Colonic mucosa (tissue), 4 donors: ENCODE data around the gene XIST. TPM values are rescaled to one million over a fixed set of nuclear protein-coding genes. Genes with fewer than 3 reads are reported as not detected.

Experiments used
- DNase-seq: peaks from one replicate; pipeline ENCODE4 v3.0.0-alpha.2; 2020
- H3K27ac ChIP-seq: fragments of 200-600 bp; one replicate; pipeline ENCODE4 v1.8.0; 2021
- H3K27me3 ChIP-seq: fragments of 200-600 bp; one replicate; pipeline ENCODE4 v1.8.0; 2021
- H3K36me3 ChIP-seq: fragments of 200-600 bp; one replicate; pipeline ENCODE4 v1.8.0; 2021
- H3K4me1 ChIP-seq: fragments of 200-600 bp; one replicate; pipeline ENCODE4 v1.8.0; 2021; ENCODE audit warnings: mild to moderate bottlenecking
- H3K4me3 ChIP-seq: fragments of 200-600 bp; one replicate; pipeline ENCODE4 v1.8.0; 2021
- H3K9ac ChIP-seq, 2 donors: one replicate each; pipeline ENCODE4 v1.7.0; 2013; ENCODE audit warnings: control low read depth in 2 of 2, low read depth in 2 of 2, low read length in 2 of 2
- H3K9me3 ChIP-seq: fragments of 200-600 bp; one replicate; pipeline ENCODE4 v1.8.0; 2021
- CTCF ChIP-seq: fragments of 200-600 bp; IDR thresholded peaks from one replicate; pipeline ENCODE4 v1.8.0; 2022; ENCODE audit warnings: antibody characterized with exemption, mild to moderate bottlenecking
- intact Hi-C: fragments of 100-400 bp; cut with DNase I; formaldehyde crosslinking; loops from one replicate; pipeline ENCODE4 v1.14.1; 2022
- total RNA-seq, 2 donors: library from RNA; stranded (reverse); fragmentation: NEBNext Ultra II Directional in 1 of 2; extraction: Animal tissue kit (Norgen Biotek cat#: 25700) in 1 of 2; gene quantifications; one replicate each; pipeline ENCODE4 v1.2.1, GENCODE V29; 2021
- donor health status: healthy.
- donor health status: DM: no; HTN: no; CAD: no.
- donor health status: DM: no; HTN: no; CAD: no.

XIST gene
- total RNA-seq, 2 donors from 2014 or later = 148 to 169 TPM

- H3K4me3 ChIP-seq = no peak overlapping the region
- H3K36me3 ChIP-seq = no peaks in the 10 kb centered on the region
- no peak for DNase-seq
- no peak overlapping the region for H3K27ac ChIP-seq
- intact Hi-C loops = no loop called here
- no peaks in the 10 kb centered on the region for H3K9me3 ChIP-seq
- TF ChIP-seq CTCF = no peak
- no peaks in the 10 kb centered on the region for H3K4me1 ChIP-seq
- H3K27me3 ChIP-seq = no peaks in the 10 kb centered on the region
- no peak overlapping the region for H3K9ac ChIP-seq
Observed at GRCh38 chrX:73785493-73785892, 67.0 kb downstream of the XIST start.
